GM21447 (cell line): ENCODE measurements around the gene POU2F1.
"Not testable (repeated sequence)": the region's sequence is repeated elsewhere in the genome, so short reads cannot be mapped to it uniquely, and the experiment has no call there.

Source experiments
- ATAC-seq: cut with Tn5 transposase; IDR thresholded peaks from one replicate; pipeline ENCODE4 v1.9.1; 2021; ENCODE audit not compliant: unreplicated experiment

Gene POU2F1

GRCh38 chr1:167205306-167206050, 15.2 kb upstream of the POU2F1 start:
- ATAC-seq: not testable (repeated sequence)

- ATAC-seq: no peak
Observed at GRCh38 chr1:167206166-167206835, 14.4 kb upstream of the POU2F1 start.

- no peak for ATAC-seq
Observed at GRCh38 chr1:167207940-167208623, 12.6 kb upstream of the POU2F1 start.

- no peak for ATAC-seq
Observed at GRCh38 chr1:167208624-167208976, 12.1 kb upstream of the POU2F1 start.

GRCh38 chr1:167209044-167209443, 11.6 kb upstream of the POU2F1 start:
- no peak for ATAC-seq

- ATAC-seq: no peak
Observed at GRCh38 chr1:167210966-167211674, 9.6 kb upstream of the POU2F1 start.

GRCh38 chr1:167212025-167212424, 8.7 kb upstream of the POU2F1 start:
- ATAC-seq: no peak

GRCh38 chr1:167216809-167217208, 3.9 kb upstream of the POU2F1 start:
- ATAC-seq: no peak

GRCh38 chr1:167219194-167219593, 1.5 kb upstream of the POU2F1 start:
- no peak for ATAC-seq

- peak; percentile 35 for ATAC-seq
Observed at GRCh38 chr1:167219646-167220536, 795 bp upstream of the POU2F1 start.

- peak; percentile 1 for ATAC-seq
Observed at GRCh38 chr1:167221126-167221737, 546 bp downstream of the POU2F1 start.

- ATAC-seq: peak; percentile 58
Observed at GRCh38 chr1:167221738-167222610, 1.3 kb downstream of the POU2F1 start.

GRCh38 chr1:167223144-167224103, 2.7 kb downstream of the POU2F1 start:
- no peak for ATAC-seq

- not testable (repeated sequence) for ATAC-seq
Observed at GRCh38 chr1:167224734-167225235, 4.1 kb downstream of the POU2F1 start.

- no peak for ATAC-seq
Observed at GRCh38 chr1:167225920-167226319, 5.2 kb downstream of the POU2F1 start.

GRCh38 chr1:167227934-167228378, 7.3 kb downstream of the POU2F1 start:
- ATAC-seq: no peak

GRCh38 chr1:167229719-167230385, 9.2 kb downstream of the POU2F1 start:
- no peak for ATAC-seq
